IMR-90 (cell line): ENCODE data around the gene LRPAP1.

Source experiments
- CEBPB ChIP-seq: IDR thresholded peaks from 2 replicates; pipeline ENCODE4 v1.6.1; 2012; ENCODE audit warnings: low read depth, low read length, improper control_type of control experiment
- POLR2A ChIP-seq: IDR thresholded peaks from 2 replicates; pipeline ENCODE4 v1.6.1; 2012; ENCODE audit warnings: mild to moderate bottlenecking, low read depth, low read length
- TF ChIP-seq, protein P1 (sequence below): conservative IDR thresholded peaks from 2 replicates; pipeline ENCODE4 v1.5.1; 2012; ENCODE audit warnings: mild to moderate bottlenecking, low read depth, low read length, improper control_type of control experiment

DNA sequence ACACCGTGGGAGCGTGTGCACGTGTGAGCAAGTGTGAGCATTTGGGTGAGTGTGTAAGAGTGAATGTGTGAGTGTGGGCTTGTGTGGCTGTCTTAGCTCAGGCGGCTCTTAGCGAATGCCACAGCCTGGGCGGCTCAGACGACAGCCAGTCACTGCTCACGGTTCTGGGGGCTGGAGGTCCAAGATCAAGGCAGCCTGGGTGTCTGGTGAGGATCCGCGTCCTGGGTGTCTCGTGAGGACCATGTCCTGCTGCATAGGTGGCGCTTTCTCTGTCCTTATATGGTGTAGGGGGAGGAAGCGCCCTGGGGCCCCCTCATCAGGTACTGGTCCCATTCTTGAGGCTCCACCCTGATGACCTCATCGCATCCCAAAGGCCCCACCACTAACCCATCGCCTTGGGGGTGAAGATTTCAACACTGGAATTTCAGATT, 64.6 kb downstream of the LRPAP1 start:
- TF ChIP-seq CEBPB = no peak
- TF ChIP-seq, protein P1, sequence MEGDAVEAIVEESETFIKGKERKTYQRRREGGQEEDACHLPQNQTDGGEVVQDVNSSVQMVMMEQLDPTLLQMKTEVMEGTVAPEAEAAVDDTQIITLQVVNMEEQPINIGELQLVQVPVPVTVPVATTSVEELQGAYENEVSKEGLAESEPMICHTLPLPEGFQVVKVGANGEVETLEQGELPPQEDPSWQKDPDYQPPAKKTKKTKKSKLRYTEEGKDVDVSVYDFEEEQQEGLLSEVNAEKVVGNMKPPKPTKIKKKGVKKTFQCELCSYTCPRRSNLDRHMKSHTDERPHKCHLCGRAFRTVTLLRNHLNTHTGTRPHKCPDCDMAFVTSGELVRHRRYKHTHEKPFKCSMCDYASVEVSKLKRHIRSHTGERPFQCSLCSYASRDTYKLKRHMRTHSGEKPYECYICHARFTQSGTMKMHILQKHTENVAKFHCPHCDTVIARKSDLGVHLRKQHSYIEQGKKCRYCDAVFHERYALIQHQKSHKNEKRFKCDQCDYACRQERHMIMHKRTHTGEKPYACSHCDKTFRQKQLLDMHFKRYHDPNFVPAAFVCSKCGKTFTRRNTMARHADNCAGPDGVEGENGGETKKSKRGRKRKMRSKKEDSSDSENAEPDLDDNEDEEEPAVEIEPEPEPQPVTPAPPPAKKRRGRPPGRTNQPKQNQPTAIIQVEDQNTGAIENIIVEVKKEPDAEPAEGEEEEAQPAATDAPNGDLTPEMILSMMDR = no peak
- TF ChIP-seq POLR2A = no peak
